Gastrocnemius medialis (tissue), 4 donors: ENCODE results near the gene TAS2R4.

Experiments
- POLR2A ChIP-seq, 2 donors: fragments of 450-650 bp; IDR thresholded peaks; one replicate each; pipeline ENCODE4 v1.6.1; 2017; ENCODE audit warnings: antibody characterized with exemption in 2 of 2, mild to moderate bottlenecking in 2 of 2, moderate library complexity in 2 of 2
- TF ChIP-seq, protein P1 (sequence below), 5 experiments: fragments of 450-650 bp in 3 of 5; fragments of 200-600 bp in 2 of 5; sonication (generic) in 2 of 5; IDR thresholded peaks in 4 of 5; conservative IDR thresholded peaks in 1 of 5; 1 replicate in 4 of 5; 2 replicates in 1 of 5; pipeline ENCODE4 v1.5.1; 2016 to 2019; ENCODE audit warnings: antibody characterized with exemption in 5 of 5, mild to moderate bottlenecking in 3 of 5, moderate library complexity in 3 of 5

DNA sequence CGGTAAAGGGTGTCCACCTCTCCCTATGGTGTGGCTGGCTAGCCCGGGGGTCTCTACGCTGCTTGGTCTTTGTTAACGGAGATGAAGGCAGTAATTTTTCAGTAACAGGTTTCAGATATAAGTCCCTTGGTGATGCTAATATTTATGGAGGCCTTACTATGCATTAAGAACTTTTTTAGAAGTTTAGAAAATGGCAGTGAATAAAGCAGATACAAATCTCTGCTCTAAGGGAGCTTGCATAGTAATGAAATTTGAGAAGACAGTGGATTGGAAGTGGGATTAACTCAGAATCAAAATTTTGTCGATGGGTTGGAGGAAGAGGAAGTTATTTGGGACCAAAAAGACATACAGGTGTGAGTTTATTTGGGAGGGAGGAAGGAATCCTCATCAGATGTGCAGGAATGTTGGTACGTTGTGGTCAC lies 37.9 kb upstream of the TAS2R4 start:
- TF ChIP-seq, protein P1, sequence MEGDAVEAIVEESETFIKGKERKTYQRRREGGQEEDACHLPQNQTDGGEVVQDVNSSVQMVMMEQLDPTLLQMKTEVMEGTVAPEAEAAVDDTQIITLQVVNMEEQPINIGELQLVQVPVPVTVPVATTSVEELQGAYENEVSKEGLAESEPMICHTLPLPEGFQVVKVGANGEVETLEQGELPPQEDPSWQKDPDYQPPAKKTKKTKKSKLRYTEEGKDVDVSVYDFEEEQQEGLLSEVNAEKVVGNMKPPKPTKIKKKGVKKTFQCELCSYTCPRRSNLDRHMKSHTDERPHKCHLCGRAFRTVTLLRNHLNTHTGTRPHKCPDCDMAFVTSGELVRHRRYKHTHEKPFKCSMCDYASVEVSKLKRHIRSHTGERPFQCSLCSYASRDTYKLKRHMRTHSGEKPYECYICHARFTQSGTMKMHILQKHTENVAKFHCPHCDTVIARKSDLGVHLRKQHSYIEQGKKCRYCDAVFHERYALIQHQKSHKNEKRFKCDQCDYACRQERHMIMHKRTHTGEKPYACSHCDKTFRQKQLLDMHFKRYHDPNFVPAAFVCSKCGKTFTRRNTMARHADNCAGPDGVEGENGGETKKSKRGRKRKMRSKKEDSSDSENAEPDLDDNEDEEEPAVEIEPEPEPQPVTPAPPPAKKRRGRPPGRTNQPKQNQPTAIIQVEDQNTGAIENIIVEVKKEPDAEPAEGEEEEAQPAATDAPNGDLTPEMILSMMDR (IDR thresholded peaks at IDR 0.05 in 4 of 5, conservative IDR thresholded peaks at IDR 0.05 in 1 of 5), result no peak
- no peak for TF ChIP-seq POLR2A (IDR thresholded peaks at IDR 0.05)
